ENCODE data around the gene TRAK1. TPM values are rescaled to one million over a fixed set of nuclear protein-coding genes. Genes with fewer than 3 reads are reported as not detected.
"Not testable (repeated sequence)": the region's sequence is repeated elsewhere in the genome, so short reads cannot be mapped to it uniquely, and the experiment has no call there.

TRAK1 gene, protein sequence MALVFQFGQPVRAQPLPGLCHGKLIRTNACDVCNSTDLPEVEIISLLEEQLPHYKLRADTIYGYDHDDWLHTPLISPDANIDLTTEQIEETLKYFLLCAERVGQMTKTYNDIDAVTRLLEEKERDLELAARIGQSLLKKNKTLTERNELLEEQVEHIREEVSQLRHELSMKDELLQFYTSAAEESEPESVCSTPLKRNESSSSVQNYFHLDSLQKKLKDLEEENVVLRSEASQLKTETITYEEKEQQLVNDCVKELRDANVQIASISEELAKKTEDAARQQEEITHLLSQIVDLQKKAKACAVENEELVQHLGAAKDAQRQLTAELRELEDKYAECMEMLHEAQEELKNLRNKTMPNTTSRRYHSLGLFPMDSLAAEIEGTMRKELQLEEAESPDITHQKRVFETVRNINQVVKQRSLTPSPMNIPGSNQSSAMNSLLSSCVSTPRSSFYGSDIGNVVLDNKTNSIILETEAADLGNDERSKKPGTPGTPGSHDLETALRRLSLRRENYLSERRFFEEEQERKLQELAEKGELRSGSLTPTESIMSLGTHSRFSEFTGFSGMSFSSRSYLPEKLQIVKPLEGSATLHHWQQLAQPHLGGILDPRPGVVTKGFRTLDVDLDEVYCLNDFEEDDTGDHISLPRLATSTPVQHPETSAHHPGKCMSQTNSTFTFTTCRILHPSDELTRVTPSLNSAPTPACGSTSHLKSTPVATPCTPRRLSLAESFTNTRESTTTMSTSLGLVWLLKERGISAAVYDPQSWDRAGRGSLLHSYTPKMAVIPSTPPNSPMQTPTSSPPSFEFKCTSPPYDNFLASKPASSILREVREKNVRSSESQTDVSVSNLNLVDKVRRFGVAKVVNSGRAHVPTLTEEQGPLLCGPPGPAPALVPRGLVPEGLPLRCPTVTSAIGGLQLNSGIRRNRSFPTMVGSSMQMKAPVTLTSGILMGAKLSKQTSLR
- polyA plus RNA-seq (2012; ENCODE audit: insufficient read depth, insufficient read length): 13.2 TPM

- no peak for DNase-seq (ENCODE audit: low read depth, low spot score)
- H3K4me3 ChIP-seq (ENCODE audit: low read length): no peak within 1 kb of the TSS
Observed at GRCh38 chr3:42090973-42091731, at the start of gene TRAK1. TSS of gene TRAK1 (plus strand) at chr3:42091357. CDS start at chr3:42091470, 113 bp downstream.

DNA sequence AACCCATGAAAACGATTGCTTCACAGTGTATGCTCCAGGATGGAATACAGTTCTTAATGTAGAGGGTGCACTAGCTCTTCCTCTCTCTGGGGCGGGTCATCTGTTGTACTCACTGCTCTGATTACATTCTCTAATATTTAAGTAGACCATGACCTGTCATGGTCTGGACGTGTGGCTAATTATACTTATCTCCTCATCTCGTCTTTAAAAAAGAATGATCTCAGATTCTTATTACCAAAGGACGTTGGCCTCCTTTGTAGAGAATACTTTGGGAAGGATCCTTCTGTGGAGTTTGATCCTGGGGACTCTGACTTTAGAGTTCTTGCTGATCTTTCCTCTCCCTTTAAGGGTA lies 48.4 kb upstream of the TRAK1 start:
- no peak overlapping the region for H3K4me3 ChIP-seq (ENCODE audit: low read length)
- no peak for DNase-seq (ENCODE audit: low read depth, low spot score)

DNA sequence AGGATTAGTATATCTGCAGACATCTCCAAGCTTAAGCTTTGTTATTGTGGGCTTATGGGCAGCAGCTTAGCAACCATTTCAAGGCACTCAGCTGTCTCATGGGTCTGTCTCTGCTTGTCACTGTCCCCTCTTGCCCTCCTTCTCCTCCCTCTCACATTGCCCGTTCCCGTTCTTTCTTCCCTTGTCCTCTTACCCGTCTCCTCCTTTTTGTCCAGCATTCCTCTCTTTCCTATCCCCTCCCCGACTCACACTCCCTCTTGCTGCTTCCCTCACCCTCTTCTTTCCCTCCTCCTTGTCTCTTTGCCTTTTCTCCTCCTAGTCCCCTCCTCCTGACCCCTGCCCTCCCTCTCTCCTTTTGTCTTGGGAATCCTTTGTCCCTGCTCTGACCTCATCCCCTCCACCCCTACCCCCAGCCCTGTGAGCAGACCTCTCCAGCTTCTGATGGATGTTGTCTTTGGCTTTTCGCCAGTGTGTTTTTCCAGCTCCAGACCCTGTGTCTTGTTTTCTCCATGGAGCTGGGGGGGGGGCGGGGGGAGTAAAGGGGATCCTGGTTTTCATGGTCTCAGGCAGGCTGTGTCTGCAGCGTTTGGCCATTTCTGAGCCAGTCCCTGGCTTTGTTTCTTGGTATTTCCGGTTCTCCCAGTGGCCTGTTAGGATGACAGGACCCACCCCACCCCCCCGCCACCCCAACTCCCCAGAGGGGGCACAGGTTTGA lies 47.9 kb upstream of the TRAK1 start:
- DNase-seq (ENCODE audit: low read depth, low spot score): no peak
- no peak overlapping the region for H3K4me3 ChIP-seq (ENCODE audit: low read length)

DNA sequence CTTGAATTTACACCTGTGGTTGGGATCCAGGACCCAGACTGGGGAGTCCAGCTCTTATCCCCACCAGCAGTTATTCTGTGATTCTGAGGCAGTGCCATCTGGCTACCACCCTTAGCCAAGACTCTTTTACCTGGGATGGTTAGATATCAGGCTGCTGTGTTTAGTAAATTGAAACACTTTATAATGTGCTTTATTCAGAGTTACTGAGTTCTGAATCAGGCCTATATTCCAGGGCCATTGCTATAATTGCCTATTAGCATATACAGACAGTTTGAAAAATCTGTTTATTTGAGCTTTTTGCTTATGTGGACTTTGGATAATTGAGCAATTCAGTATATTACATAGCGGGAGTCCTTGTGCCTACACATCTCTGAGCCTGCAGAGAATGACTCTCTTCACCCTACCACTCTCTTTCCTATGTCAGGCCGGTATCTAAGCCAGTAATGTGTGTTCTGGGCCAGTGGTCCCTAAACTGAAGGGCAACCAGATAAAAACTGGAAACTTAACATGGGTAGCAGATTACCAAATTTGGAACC lies 45.4 kb upstream of the TRAK1 start:
- H3K4me3 ChIP-seq (ENCODE audit: low read length): no peak overlapping the region
- no peak for DNase-seq (ENCODE audit: low read depth, low spot score)

- H3K4me3 ChIP-seq (ENCODE audit: low read length): not testable (repeated sequence)
Observed at GRCh38 chr3:42048526-42048925, 42.6 kb upstream of the TRAK1 start.

GRCh38 chr3:42050126-42050525 lies 41.0 kb upstream of the TRAK1 start:
- H3K4me3 ChIP-seq (ENCODE audit: low read length): no peak overlapping the region
- no peak for DNase-seq (ENCODE audit: low read depth, low spot score)

More at GRCh38 chr3:42048526-42048925, 42.6 kb upstream of the TRAK1 start:
- not testable (repeated sequence) for DNase-seq (ENCODE audit: low read depth, low spot score)

GRCh38 chr3:42051384-42052131 lies 39.6 kb upstream of the TRAK1 start:
- no peak for DNase-seq (ENCODE audit: low read depth, low spot score)
- no peak overlapping the region for H3K4me3 ChIP-seq (ENCODE audit: low read length)

DNA sequence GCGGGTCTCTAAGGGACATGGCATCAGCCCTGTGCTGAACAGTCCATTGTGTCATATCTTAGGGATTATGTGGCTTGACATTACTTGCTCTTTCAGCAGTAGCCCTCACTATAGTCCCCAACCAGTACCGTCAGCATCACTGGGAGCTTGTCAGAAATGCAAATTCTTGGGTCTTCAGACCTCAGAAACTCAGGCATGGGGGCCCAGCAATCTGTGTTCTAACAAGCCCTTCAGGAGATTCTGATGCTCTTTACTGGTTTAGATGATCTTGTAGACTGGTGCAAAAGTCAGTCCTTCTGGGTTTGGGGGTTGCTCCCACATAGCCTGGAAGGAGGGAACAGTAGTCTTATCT lies 39.0 kb upstream of the TRAK1 start:
- no peak overlapping the region for H3K4me3 ChIP-seq (ENCODE audit: low read length)
- DNase-seq (ENCODE audit: low read depth, low spot score): no peak

DNA sequence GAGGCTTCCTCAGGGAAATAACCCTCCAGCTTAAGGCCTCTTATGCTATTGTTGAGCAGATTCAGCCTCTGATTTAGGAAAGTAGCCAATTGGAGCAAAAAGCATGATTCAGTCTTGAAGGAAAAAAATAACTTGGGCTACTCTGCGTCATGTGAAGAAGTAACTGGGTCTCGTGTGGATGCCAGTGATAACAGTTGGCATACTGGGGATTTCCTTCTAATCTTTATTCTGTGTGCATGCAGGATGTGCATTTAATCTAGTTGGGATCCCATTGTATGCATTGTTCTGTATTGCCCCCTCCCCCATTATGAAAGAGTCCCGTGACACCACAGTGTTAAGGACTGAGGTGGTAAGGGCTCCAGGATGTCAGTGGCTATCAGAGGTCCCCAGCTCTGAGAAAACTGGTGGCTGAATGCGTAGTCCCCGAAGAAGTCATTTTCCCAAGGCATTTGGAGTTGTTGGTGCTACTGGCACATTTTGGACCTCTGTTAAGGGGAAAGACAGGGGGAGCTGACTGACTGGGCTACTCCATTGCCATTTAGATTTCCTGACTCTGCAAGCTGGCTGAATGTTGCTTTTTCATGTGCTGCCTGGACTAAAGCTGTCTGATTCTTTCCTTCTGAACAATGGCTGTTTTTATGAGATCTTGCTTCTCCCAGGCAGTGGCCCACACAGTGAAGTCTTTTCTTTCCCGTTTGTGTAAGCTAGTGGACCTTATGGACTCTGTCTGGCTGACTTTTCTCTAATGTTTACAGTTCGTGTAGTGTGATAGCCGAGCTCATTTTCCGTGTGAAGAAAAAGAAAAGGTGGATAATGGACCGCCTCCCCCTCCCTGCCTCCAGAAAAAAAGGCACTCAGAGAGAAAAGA lies 38.4 kb upstream of the TRAK1 start:
- DNase-seq (ENCODE audit: low read depth, low spot score): no peak

GRCh38 chr3:42053476-42053875 lies 37.7 kb upstream of the TRAK1 start:
- no peak for DNase-seq (ENCODE audit: low read depth, low spot score)
- no peak overlapping the region for H3K4me3 ChIP-seq (ENCODE audit: low read length)

More for the DNA sequence above, 38.4 kb upstream of the TRAK1 start:
- H3K4me3 ChIP-seq (ENCODE audit: low read length): no peak overlapping the region

GRCh38 chr3:42055291-42055690 lies 35.9 kb upstream of the TRAK1 start:
- no peak overlapping the region for H3K4me3 ChIP-seq (ENCODE audit: low read length)
- DNase-seq (ENCODE audit: low read depth, low spot score): no peak

- DNase-seq (ENCODE audit: low read depth, low spot score): no peak
- H3K4me3 ChIP-seq (ENCODE audit: low read length): no peak overlapping the region
Observed at GRCh38 chr3:42056840-42057239, 34.3 kb upstream of the TRAK1 start.

DNA sequence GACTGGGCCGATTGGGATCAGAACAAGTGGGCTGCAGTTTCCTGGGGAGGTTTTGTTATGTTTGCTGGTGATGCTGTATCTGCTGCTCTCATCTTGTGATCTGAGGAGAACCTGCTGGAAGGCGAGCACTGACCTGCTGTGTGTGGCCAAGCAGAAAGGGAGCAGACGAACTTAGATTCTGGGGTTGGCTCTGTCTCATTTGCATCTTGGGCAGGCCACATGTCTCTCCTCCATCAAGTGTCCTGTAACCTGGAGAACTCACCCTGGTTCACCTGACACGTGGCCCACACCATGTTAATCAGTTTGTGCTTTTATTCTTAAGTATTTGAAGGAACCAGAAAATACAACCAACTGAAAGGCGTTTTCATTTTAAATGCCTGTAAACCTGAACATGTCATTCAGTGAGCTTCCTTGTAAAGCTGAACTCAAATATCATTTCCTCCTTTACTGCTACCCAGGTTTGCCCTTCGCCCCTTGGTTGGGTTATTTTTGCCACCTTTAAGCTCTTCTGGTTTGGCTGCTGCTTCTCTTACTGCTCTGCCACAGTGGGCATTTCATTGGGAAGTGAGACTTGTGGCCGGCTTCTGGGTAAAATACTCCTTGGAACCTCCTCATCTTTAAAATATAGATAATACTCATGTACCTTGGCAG lies 33.5 kb upstream of the TRAK1 start:
- H3K4me3 ChIP-seq (ENCODE audit: low read length): no peak overlapping the region
- DNase-seq (ENCODE audit: low read depth, low spot score): no peak

DNA sequence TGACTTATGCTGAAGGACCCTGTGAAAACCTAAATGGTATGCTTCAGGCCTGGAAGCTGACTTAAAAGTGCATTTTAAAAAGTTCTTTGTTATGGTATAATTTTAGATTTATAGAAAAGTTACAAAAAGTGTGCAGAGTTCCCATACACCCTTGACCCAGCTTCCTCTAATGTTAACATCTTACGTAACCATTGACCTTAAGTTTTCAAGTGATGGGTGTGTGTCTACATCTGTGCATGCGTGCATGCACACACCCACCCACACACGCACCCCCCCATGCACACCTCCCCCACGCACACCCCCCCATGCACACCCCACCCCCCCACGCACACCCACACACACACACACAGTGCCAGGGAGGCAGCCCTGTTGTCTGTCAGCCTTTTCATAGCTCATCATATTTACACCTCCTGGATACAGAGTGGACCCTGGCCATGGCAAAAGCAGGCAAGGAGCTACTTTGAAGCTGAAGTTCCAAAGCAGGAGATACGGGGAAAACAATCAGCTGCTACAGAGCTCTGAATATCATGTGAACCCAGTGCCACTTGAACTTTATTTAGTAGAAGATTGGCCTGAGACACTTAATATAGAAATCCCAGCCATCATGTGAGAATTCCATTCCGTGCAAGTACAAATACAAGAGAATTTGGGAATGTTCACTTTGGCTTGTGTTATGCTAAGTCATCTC lies 30.0 kb upstream of the TRAK1 start:
- no peak for DNase-seq (ENCODE audit: low read depth, low spot score)
- no peak overlapping the region for H3K4me3 ChIP-seq (ENCODE audit: low read length)

DNA sequence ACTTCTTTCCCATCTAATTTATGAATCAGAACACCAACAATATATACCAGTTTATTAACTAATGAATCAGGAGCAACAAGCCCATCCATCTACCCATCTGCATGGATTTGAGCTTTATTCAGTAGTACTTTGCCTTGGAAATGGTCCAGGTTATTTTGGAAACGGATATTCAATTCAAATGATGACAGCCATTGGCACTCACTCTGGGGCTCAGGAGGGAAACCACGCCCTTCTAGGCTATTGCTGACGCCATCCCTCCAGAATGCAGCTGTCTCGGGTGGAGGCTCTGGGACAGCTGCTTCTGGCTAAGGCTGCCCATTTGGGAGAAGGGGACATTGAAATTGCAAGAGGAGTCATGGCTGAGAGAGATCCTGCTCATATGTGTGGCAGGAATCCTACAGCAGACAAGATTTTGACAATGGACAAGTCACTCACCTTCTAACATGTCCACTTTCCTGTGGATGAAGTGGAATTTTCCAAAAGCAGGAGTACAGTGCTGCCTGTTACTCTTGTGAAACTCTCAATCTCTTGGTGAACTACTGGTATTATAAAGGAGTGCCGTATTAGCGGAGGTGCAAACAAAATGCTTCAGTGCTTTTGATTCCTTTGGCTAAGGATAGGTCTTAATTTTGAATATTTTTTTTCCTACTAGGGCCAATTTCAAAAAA lies 29.3 kb upstream of the TRAK1 start:
- DNase-seq (ENCODE audit: low read depth, low spot score): no peak
- no peak overlapping the region for H3K4me3 ChIP-seq (ENCODE audit: low read length)

- no peak for DNase-seq (ENCODE audit: low read depth, low spot score)
- no peak overlapping the region for H3K4me3 ChIP-seq (ENCODE audit: low read length)
Observed at GRCh38 chr3:42062464-42062863, 28.7 kb upstream of the TRAK1 start.
